ENCODE measurements around the gene CCDC102A.
A peak's percentile ranks its signal among the peaks of the same experiment; 100 is the strongest.

The CCDC102A gene

DNA sequence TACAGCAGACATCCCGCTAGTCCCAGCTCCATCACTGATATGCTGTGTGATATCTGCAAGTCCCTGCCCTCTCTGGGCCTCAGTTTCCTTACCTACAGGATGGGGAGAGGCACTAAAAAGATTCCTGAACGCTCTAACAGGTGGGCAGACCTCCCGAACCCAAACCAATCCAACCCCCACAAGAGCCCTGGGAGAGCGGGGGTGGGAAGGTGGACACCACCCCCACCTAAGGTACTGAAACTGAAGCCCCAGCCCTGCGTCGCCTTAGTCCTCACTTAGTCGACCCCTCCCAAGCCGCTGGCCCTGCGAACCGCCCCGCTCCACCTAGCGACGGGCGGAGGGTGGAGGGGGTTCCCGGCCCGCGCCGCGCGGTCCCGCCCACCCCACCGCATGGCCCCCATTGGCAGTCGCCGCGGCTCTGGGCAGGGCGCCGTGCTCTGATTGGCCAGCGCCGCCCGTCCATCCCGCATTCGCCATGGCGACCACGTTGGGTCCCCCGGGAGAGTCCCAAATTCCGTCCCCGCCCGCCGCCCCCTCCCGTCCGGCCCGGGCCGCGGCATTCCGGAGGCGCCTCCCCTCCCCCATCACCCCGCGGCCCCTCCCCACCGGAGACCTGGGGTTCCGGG, 578 bp downstream of the CCDC102A start:
- DNase-seq: peak; percentile 90

DNA sequence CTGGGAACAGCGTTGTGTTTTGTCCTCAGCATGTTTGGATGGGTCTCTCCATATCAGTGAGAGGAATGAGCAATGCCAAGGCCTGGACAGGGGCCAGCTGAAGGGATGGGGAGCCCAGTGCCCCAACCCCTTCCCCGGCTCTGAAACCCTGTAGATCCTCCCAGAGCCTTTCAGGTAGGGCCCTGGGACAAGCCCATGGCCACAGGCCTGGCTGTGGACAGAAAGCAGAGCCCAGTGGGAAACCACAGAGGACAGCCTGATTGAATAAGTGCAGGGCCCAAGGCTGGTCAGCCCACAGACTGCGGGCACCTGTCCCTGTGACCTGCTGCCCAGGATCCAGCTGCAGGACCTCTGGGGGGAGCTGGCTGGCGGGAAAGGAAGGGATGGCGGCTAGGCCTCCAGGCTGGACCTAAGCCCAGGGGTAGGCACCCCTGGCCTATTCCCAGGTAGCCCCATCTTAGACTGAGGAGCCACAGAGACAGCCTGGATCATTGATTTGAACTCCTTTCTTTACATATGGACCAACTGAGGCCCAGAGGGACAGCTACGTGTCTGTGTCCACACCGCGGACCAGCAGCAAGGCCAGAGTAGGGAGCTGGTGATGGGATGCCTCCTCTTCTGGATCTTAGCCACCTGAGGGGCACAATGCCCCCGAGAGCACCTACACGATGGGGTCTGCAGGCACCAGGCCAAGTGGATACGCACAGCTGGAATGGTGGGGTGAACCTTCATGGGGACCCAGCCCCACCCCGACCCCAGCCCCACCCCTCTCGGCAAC, 1.3 kb downstream of the CCDC102A start:
- no peak for DNase-seq

DNA sequence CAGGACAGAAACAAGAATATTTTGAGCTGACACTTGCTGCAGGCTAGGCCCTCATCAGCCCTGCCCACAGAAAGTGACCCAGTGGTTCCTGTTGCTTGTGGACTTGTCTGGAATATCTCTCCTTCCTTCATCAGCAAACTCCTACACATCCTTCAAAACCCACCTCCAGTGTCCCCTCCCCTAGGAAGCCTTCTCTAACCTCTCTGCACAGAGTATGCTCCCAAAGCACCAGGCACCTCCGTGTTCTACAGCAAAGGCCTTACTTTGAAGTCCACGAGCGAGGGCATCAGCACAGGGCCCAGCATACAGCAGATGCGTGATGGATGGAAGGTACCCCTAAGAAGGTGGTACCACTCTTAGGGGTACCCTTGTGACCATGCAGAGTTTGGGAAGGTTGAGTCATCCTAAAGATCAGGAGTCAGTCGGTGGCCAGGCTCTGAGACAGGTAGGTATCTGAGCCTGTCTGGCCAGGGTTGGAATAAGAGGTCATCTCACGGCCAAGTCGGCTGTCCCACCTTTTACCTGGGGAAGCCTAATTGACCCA, 2.0 kb downstream of the CCDC102A start:
- DNase-seq: no peak

DNA sequence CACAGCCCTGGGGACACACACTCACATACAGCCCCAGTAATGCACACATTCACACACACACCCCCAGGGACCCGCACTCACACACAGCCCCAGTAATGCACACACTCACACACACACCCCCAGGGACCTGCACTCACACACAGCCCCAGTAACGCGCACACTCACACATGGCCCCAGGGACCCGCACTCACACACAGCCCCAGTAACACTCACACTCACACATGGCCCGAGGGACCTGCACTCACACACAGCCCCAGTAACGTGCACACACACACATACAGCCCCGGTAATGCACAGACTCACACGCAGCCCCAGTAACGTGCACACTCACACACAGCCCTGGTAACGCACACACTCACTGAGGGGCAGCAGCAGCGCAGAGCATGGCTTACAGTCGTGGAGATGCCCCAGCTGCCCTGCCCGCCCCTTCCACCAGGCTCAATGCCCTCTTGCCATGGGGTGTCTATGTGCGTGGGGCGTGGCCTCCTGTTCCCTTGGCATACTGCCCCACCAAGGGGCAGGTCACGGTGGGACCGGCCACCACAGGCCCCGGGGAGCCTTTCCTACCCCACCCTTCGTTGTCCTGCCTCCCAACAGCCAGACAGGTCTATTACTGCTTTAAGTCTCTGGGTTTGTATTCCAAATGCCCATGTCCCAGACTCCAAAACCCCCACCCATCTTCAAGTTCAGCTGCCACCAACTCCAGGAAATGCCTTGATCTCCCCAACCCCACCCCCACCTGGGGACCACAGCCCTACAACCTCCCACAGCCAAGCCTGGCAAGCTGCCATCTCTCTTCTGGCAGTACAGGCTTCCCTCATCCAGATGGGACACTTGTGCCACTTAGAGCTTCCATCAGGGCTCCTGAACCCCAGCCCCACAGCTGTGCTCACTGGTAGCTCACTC, 2.7 kb downstream of the CCDC102A start:
- peak; percentile 26 for DNase-seq

DNA sequence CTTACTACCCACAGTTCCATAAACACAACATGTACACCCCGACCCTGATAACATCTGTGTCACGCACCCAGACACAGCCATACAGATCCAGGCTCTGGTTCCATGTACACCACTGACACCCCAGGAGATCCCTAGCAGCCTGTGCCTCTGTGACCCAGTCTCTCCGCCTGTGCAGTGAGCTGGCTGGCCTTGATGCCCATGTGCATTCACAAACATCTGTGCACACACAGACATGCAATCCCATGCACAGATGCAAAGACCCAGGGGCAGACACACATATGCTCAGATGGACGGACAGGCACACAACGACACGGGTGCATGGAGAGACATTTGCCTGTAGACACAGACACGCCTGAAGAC, 4.1 kb downstream of the CCDC102A start:
- no peak for DNase-seq

DNA sequence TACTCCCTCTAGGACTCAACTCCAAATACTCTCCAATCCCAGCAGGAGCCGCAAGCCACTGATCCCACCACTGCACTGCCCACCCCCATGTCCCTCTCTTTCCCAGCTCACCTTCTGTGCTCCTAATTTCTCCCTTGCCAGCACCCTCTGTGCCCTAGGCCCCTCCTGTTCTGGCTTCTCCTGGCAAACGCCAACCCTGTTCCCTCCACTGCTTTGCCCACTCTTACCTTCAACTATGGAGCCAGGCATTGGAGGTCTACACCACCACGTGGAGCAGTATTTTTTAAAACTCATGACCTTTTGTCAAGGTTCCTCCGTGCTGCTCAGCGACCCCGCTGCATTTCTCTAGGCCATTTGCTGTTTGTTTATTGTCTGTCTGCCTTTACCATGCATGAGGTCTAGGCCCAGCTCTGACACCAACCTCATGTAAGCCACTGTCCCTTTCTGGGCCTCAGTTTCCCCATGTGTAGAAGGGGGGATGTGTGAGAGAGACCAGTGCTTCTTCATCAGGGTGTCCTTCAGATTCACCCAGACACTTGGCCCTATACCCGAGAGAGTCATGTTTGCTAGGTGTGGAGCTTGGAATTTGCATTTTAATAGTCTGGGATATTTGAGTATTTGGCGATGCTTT, 4.6 kb downstream of the CCDC102A start:
- DNase-seq: no peak

DNA sequence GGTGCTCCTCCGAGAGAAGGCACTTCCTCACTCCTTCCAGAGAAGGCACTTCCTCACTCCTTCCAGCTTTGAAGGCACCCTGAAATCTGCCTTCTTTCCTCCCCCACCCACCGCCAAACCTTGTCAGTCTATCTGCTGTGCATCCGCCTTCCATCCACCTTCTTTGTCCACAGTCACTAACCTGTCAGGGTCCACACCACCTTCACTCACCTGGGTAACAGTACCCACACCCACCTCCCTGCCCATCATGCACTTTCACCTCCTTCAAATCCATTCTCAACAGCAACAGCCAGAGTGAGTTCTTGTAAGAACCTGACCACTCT, 5.2 kb downstream of the CCDC102A start:
- no peak for DNase-seq

DNA sequence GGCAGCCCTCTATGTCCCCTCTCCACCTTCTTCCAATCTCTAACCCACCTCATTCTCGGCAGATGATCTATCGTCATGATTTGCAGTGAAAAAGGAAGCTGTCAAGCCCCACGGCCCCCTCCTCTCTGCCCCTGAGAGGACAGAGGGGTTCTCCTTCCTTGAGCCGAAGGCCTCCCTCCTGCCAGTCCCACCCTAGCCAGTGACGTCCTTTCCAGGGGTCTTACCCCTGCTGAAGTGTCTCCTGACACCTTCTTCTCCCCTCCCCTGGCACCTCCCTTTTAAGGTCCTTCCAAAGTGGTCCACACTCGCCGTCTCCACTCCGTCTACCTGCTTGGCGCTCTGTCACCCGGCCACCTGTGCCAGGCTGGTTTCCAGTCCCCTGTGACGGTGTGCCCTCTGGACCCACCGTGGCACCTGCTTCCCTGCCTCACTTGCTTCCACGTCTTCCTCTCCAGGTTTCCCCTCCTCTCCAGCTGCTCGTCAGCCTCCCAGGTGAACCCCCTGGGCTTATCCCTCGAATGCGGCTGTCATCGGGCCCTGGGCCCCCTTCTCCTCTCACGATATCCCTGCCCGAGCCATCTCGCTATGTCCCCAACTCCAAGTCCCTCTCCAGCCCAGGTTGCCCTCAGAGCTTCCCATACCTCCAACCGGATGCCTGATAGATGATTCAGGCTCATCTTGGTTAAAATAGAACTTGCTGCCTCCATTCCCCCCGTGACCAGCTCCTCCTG, 5.7 kb downstream of the CCDC102A start:
- DNase-seq: no peak

DNA sequence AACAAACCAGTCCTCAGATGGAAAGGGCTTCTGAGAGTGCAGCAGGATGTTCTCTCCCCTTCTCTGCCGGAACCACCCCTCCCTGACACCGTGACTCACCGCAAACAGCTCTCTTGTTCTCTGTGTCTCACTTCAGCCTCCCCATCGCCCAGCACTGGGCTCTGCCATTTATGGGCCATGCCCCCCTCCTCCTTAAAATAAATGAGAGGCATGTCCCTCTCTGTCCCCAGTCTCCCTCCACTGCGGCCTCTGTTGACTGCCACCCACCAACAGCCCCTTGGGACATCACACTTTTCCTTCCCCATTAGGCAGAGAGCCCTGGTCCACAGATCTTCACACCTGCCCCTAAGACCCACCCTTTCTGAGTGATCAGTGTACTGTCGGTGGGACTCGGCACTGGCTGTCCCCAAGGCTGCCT, 6.3 kb downstream of the CCDC102A start:
- DNase-seq: peak; percentile 60

DNA sequence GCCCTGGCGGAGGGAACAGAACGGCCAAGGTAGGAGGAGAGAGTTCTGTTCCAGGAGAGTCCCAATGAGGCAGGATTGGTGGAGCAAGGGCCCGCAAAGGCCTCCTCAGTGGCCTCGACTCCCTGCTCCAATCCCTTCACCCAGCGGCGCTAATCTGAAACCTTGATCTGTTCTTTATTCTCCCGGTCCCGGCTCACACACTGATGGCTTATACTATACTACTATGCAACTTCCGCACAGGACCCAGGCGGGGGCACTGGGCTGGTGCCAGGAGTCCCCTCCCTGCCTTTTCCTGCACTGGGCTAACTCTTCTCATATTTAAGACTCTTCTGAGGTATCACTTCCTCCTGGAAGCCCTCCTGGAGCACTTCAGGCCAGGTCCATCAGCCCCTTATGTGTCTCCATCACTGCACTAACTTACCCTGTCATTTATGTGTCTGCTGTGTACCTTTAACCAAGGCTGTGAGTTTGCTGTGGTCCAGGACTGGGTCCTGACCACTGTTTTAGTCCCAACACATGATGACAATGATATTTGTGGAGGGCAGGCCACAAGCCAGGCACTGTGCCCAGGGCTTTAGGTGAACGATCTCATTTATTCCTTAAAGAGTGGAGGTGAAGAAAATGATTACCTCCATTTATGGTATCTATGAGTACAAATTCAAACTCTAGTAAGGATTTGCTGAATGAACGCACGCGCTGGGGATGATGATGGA, 6.8 kb downstream of the CCDC102A start:
- DNase-seq: no peak

DNA sequence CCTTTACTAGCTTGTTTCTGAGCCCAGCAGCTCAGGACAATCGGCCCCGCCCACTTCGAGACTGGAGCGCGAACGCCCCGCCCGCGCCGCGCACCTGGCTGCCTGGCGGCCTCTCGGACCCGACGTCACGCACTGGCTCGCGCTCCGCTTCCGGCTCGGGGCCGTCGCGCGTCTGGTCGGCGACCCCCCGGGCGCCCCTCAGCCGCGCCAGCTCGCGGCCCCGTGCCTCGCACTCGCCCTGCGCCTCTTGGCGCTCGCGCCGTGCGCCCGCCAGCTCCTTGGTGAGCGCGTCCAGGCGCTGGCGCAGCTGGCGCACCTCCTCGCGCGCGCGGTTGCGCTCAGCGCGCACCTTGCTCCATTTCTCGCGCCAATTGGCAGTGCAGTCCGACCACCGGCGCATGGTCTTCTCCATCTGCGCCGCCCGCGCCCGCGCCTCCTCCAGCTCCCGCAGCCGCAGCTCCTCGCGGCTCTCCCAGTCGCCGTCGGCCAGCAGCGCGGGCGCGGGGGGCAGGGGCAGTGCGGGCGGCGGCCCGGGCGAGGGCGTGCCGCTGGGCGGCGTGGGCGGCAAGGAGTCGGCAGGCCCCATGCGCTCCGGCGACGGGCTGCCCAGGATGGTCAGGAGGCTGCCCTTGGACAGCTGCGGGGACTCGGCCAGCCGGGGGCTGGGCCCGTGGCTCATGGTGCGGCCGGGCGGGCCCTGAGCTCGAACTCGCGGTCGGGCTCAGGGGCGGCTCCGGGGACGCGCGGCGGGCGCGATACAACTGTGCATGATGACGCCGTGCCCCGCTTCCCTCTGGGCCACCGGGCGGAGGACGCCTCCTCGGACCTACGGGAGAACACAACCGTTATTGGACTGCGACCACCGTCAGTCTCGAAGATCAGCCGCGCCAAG, 7.6 kb downstream of the CCDC102A start:
- DNase-seq: no peak

DNA sequence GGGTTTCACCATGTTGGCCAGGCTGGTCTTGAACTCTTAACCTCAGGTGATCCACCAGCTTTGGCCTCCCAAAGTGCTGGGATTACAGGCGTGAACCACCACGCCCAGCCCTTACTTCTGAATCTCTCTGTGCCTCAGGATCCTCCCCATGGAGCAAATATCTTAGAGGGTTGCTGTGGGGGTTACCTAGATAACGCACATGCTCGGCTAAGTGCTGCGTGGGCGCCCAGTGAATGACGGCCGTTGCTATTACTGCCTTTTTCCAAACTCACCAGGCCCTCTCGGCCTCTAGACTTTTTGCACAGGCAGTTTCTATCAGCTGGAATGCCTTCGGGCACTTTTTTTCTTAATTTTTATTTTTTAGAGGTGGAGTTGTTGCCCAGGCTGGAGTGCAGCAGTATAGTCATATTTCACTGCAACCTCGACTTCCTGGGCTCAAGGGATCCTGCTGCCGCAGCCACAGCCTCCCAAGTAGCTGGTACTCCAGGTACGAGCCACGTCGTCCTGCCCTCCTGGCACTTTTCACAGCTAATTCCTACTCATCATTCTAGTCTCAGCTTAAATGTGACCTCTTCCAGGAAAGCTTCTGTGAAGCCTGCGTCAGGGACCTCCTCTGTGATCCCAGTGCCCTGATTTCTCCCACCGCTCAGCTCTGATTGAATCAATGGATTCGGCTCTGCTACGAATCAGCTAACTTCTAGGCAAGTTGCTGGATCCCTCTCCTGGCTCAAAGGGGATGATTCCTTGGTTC, 8.6 kb downstream of the CCDC102A start:
- DNase-seq: no peak

DNA sequence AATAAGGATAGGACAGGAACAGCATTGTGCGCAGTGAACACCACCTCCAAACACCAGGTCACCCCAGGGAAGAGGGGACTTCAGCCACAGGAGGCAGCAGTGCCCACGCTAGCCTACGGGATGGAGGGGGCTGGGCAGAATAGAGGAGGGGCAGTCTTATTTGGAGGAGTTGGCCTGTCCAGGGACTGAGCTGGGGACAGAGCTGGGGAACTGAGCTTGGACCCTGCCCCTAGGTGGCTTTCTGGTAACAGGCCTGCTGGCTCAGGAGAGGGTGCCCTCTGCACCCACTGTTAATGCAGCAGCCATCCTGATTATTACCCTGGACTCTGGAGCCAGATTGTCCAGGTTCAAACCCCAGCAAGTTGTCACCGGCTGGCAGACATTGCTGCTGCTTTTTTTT, 9.3 kb downstream of the CCDC102A start:
- no peak for DNase-seq

DNA sequence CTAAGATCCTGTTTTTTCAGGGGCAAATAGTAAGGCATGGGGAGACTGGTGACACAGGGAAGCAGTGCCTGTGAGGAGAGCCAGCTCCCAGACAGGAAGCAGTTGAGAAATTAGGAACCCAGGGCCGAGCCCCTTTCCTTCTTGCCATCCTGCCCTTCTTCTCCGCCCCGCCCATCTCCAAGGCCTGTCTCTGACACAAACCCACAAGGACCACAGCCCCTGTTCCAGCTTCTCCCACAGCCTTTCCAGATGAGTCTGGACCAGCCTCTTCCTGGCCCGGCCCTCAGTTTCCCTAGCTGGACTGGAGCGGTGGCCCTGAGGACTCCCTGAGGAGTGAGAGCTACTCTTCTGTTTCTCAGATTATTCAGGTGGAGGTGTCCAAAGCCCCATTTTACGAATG, 9.9 kb downstream of the CCDC102A start:
- no peak for DNase-seq

DNA sequence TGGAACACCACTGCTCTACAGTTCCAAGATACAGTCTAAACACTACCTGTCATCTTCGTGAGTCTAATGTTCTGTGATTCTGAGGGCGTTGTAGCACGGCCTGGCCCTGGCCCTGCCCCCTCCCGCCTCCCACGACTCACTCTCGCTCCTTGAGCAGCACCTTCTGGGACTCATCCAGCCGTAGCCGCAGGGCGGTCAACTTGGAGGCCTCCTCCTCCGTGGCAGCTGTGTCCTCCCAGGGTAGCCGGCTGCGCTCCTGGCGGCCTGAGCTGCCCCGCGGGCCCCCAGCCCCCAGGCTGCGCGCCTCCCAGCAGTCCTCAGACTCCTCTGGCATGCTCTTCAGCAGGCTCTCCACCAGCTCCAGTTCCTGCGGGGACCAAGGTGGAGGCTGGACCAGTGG, 10.6 kb downstream of the CCDC102A start:
- DNase-seq: no peak

DNA sequence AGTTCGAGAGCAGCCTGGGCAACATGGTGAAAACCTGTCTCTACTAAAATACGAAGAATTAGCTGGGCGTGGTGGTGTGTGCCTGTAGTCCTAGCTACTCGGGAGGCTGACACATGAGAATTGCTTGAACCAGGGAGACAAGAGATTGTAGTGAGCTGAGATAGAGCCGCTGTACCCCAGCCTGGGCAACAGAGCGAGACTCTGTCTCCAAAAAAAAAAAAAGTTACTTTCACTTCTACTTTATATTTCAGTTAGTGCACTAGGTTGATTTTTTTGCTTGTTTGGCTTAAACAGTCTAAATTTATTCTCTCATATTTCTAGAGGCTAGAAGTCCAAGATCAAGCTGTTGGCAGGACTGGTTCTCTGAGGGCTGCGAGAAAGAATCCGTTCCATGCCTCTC, 13.4 kb downstream of the CCDC102A start:
- DNase-seq: no peak

DNA sequence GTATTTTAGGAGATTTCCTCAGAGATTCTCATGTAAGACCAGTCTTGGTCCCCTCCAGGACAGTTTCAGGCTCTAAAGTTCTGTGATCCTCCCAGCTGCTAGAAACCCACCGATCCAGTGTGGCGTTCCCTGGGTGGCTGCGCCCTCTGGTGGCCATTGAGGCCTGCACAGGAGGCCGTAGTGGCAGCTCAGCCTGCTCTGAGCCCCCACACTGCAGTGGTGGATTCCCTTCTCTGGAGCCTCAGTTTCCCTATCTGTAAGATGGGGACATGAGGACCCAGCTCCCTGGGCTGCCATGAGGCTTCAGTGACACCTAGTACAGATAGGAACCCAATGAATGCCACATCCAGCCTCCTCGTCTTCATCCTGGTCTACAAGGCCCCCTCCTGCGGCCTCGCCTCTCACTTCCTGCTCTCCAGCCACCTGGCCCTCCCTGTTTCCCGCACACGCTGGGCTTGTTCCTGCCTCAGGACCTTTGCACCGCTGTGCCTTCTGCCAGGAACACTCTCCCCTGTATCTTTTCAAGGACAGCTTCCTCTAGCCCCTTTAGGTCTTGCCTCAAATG, 16.5 kb downstream of the CCDC102A start:
- DNase-seq: peak; percentile 81

DNA sequence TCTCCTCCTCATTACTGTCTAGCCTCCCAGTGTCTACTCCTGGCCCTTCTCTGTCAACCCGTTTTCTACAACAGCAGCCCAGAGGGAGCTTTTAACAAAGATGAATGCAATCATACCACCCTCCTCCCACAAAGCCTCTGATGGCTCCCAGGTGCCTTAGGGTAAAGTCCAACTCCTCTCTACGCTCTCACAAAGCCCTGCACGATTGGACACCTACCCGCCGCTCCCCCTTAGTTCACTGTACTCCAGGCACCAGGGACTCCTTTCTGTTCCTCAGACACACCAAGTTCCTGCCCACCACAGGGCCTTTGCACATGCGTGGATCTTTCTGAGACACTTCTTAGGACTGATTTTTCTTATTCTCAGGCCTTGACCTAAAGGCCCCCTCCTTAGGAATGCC, 17.4 kb downstream of the CCDC102A start:
- DNase-seq: no peak

DNA sequence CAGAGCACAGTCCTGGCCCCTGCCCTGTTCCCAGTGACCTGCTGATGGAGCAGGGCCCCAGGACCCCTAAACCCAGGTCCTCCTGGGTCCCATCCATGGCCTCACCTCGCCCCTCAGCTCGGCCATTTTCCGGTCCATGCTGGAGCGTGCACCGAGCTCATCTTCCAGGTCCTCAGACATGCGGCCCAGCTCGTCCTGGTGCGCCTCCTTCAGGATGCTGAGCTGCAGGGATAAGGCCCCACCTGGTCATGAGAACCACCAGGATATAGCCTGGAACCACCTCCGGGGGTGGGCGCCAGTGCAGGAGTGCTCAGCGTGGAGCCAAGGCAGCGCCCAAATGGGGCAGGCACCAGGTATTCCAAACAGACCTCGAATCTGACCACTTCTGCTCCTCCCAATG, 17.9 kb downstream of the CCDC102A start:
- no peak for DNase-seq

Data from effector CD4-positive, alpha-beta T cell (primary cell).